GM18502 (cell line): ENCODE results near the gene MAB21L4.

Source experiments
- ATAC-seq: cut with Tn5 transposase; IDR thresholded peaks from one replicate; pipeline ENCODE4 v1.9.1; 2021; ENCODE audit warnings: mild to moderate bottlenecking; ENCODE audit not compliant: unreplicated experiment, poor library complexity

Gene MAB21L4

GRCh38 chr2:240925568-240926515 is 29.9 kb upstream of the MAB21L4 start:
- no peak for ATAC-seq

GRCh38 chr2:240925191-240925567 is 29.2 kb upstream of the MAB21L4 start:
- ATAC-seq, result no peak

GRCh38 chr2:240922982-240923537 is 27.1 kb upstream of the MAB21L4 start:
- ATAC-seq, result no peak

GRCh38 chr2:240922245-240922981 is 26.5 kb upstream of the MAB21L4 start:
- ATAC-seq, result no peak

- no peak for ATAC-seq
Measured at GRCh38 chr2:240921995-240922244, 26.0 kb upstream of the MAB21L4 start.

GRCh38 chr2:240921311-240921994 is 25.5 kb upstream of the MAB21L4 start:
- no peak for ATAC-seq

- no peak for ATAC-seq
Measured at GRCh38 chr2:240920783-240921231, 24.9 kb upstream of the MAB21L4 start.

- ATAC-seq, result no peak
Measured at GRCh38 chr2:240919786-240920782, 24.1 kb upstream of the MAB21L4 start.

GRCh38 chr2:240919161-240919781 is 23.3 kb upstream of the MAB21L4 start:
- no peak for ATAC-seq

GRCh38 chr2:240918258-240919091 is 22.5 kb upstream of the MAB21L4 start:
- no peak for ATAC-seq

GRCh38 chr2:240917684-240918257 is 21.8 kb upstream of the MAB21L4 start:
- ATAC-seq, result no peak

GRCh38 chr2:240917009-240917683 is 21.2 kb upstream of the MAB21L4 start:
- ATAC-seq, result no peak

- no peak for ATAC-seq
Measured at GRCh38 chr2:240916571-240917008, 20.6 kb upstream of the MAB21L4 start.

- ATAC-seq, result no peak
Measured at GRCh38 chr2:240915526-240916341, 19.8 kb upstream of the MAB21L4 start.

- ATAC-seq, result no peak
Measured at GRCh38 chr2:240914645-240915525, 18.9 kb upstream of the MAB21L4 start.
